GM18508 (cell line): Measurements from ENCODE around the gene RPUSD2.

Source experiments
- ATAC-seq: cut with Tn5 transposase; IDR thresholded peaks from one replicate; pipeline ENCODE4 v1.9.1; 2021; ENCODE audit warnings: moderate number of reproducible peaks; ENCODE audit not compliant: insufficient read depth, unreplicated experiment

RPUSD2 gene

GRCh38 chr15:40603935-40604334 lies 34.8 kb downstream of the RPUSD2 start:
- no peak for ATAC-seq

DNA sequence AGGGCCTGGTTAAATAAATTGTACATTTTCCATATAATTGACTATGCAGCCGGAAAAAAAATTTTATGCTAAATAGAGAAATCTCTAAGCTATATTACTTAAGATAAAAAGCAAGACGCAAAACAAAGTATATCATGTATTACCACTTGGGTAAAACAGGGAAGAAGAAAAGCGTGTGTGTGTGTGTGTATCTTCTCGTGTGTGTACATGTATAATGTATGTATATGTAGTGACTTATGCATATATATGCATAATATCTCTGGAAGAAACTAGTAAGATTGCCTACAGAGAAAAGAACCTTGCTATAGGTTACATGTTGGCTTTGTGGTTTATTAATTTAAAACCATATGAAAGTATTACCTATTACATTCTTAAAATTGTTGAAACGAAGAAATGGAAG lies 44.0 kb downstream of the RPUSD2 start:
- no peak for ATAC-seq

- ATAC-seq = no peak
Observed at GRCh38 chr15:40618023-40618422, 48.9 kb downstream of the RPUSD2 start.

DNA sequence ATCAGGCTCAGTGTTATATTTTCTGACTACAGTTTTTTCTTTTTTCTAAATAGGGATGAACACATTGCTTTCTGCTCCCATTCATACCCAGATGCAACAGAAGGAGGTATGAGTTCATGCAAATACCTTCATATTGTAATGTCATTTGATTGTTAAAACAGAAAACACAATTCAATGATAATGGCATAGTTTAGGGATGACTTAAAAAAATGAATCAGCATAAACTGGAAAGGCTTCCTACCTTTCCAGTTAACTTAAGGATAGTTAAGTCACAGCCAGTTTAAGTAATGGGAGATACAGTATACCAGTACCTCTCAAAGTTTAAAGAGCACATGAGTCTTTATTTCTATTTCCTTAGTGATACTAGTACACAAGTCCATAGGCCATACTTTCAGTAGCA lies 49.8 kb downstream of the RPUSD2 start:
- no peak for ATAC-seq

DNA sequence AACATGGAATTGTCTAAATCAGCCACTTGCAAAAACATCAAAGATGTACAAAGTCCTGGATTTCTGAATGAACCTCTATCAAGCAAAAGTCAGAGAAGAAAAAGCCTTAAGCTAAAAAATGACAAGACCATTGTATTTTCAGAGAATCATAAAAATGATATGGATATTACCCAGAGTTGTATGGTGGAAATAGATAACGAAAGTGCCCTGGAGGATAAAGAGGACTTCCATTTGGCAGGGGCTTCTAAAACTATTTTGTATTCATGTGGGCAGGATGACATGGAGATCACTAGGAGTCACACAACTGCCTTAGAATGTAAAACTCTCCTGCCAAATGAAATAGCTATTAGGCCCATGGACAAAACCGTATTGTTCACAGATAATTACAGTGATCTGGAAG lies 54.3 kb downstream of the RPUSD2 start:
- no peak for ATAC-seq
